Sigmoid colon (tissue), 4 donors: ENCODE data around the gene THSD7B.

ENCODE experiments used
- CTCF ChIP-seq, 4 experiments: fragments of 450-650 bp in 3 of 4; fragments of 200-600 bp in 1 of 4; IDR thresholded peaks; one replicate each; pipeline ENCODE4 v1.5.1; 2016 to 2019; ENCODE audit warnings: antibody characterized with exemption in 4 of 4, mild to moderate bottlenecking in 3 of 4, moderate library complexity in 2 of 4
- EP300 ChIP-seq, 4 donors: sonication (generic); formaldehyde crosslinking; IDR thresholded peaks; one replicate each; pipeline ENCODE4 v1.6.1; 2017; ENCODE audit warnings: antibody characterized with exemption in 4 of 4
- POLR2AphosphoS5 ChIP-seq, 4 donors: sonication (generic); formaldehyde crosslinking; IDR thresholded peaks; one replicate each; pipeline ENCODE4 v1.6.1; 2017; ENCODE audit warnings: antibody characterized with exemption in 4 of 4

- TF ChIP-seq CTCF (IDR thresholded peaks at IDR 0.05), result no peak
- TF ChIP-seq EP300 (IDR thresholded peaks at IDR 0.05), result no peak
- no peak for TF ChIP-seq POLR2AphosphoS5 (IDR thresholded peaks at IDR 0.05)
These were observed 924.2 kb downstream of the THSD7B start for GRCh38 chr2:137689549-137689948.
